Glutamatergic neuron (in vitro differentiated cells): ENCODE measurements around the gene NTMT2. TPM values are rescaled to one million over a fixed set of nuclear protein-coding genes. Genes with fewer than 3 reads are reported as not detected.

Experiments
- DNase-seq: peaks from one replicate; pipeline ENCODE4 v3.0.0; 2022
- H3K27ac Mint-ChIP-seq: one replicate; pipeline ENCODE4 v1.8.0; 2020; ENCODE audit warnings: mild to moderate bottlenecking, mixed read lengths, inconsistent platforms; ENCODE audit not compliant: unreplicated experiment
- H3K27me3 Mint-ChIP-seq: one replicate; pipeline ENCODE4 v1.8.0; 2020; ENCODE audit warnings: mild to moderate bottlenecking, moderate library complexity, mixed read lengths, inconsistent platforms; ENCODE audit not compliant: unreplicated experiment
- H3K36me3 Mint-ChIP-seq: one replicate; pipeline ENCODE4 v1.8.0; 2020; ENCODE audit warnings: mild to moderate bottlenecking, mixed read lengths, inconsistent platforms; ENCODE audit not compliant: unreplicated experiment
- H3K4me1 Mint-ChIP-seq: one replicate; pipeline ENCODE4 v1.8.0; 2020; ENCODE audit warnings: mild to moderate bottlenecking, low read depth, mixed read lengths, inconsistent platforms; ENCODE audit not compliant: unreplicated experiment
- H3K4me3 Mint-ChIP-seq: one replicate; pipeline ENCODE4 v1.8.0; 2020; ENCODE audit warnings: mild to moderate bottlenecking, mixed read lengths, inconsistent platforms; ENCODE audit not compliant: unreplicated experiment
- H3K9me3 Mint-ChIP-seq: one replicate; pipeline ENCODE4 v1.8.0; 2020; ENCODE audit warnings: mild to moderate bottlenecking, moderate library complexity, mixed read lengths, inconsistent platforms; ENCODE audit not compliant: unreplicated experiment
- total RNA-seq: library from RNA; stranded (reverse); fragmentation: NEBNext Ultra II Directional; extraction: Animal tissue kit (Norgen Biotek cat#: 25700); gene quantifications from one replicate; pipeline ENCODE4 v1.2.1, GENCODE V29; 2021; ENCODE audit not compliant: unreplicated experiment
- TF ChIP-seq, protein P1 (sequence below): fragments of 200-600 bp; sonication (generic); IDR thresholded peaks from one replicate; pipeline ENCODE4 v1.5.0; 2021; ENCODE audit not compliant: partially characterized antibody, unreplicated experiment

NTMT2 gene
- total RNA-seq, 1 donor from 2014 or later: not detected

DNA sequence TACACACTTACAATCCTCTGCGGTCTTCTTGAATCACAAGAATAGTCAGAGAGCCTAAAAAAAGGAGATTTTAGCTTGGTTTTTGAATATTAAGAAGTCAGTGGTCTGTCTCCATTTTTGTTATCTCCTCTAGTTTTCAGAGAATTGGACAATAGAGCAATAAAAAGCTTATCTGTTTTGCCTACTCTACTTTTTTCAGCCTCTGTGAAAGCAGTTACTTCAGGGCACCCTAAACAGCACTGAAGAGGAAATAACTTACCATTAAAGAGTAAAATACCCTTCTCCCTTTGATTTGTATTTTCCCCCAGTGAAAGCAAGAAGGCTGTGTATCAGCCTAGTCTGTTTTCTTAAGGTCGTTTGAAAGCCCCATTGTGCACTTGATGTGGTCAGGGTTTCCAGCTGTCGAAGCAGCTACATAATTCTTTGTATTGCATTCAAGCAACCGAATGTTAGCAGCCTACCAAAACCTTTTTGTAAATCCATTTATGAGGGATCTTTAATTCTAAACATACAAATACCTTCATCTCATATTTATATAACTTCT lies 1.0 kb downstream of the NTMT2 start:
- Mint-ChIP-seq H3K27ac (no peak overlapping the region), H3K4me3 (no peak overlapping the region), H3K27me3 (no peaks in the 10 kb centered on the region), H3K4me1 (no peaks in the 10 kb centered on the region), H3K9me3 (no peaks in the 10 kb centered on the region), H3K36me3 (no peaks in the 10 kb centered on the region)
- no peak for DNase-seq
- TF ChIP-seq, protein P1, sequence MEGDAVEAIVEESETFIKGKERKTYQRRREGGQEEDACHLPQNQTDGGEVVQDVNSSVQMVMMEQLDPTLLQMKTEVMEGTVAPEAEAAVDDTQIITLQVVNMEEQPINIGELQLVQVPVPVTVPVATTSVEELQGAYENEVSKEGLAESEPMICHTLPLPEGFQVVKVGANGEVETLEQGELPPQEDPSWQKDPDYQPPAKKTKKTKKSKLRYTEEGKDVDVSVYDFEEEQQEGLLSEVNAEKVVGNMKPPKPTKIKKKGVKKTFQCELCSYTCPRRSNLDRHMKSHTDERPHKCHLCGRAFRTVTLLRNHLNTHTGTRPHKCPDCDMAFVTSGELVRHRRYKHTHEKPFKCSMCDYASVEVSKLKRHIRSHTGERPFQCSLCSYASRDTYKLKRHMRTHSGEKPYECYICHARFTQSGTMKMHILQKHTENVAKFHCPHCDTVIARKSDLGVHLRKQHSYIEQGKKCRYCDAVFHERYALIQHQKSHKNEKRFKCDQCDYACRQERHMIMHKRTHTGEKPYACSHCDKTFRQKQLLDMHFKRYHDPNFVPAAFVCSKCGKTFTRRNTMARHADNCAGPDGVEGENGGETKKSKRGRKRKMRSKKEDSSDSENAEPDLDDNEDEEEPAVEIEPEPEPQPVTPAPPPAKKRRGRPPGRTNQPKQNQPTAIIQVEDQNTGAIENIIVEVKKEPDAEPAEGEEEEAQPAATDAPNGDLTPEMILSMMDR: no peak

DNA sequence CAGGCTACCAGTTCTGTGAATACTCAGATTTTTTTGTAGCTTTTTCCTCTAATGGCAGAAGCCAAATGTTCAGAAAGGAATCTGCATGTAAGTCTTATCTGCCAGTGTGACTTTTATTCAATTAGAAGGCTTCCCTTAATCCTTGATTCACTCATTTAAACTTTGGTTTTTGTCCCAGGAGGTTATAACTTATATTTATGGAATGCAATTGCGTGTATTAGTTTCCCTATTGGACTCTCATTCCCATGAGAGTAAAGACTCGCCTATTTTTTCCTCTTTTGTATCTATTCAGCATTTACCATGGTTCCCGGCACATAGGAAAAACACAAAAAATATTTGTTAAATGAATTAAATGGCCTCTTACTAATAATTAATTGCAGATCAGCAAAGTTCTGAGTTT lies 3.5 kb downstream of the NTMT2 start:
- Mint-ChIP-seq H3K27ac (no peak overlapping the region), H3K36me3 (peaks cover 8% of the 10 kb centered on the region), H3K4me1 (no peaks in the 10 kb centered on the region), H3K9me3 (no peaks in the 10 kb centered on the region), H3K4me3 (no peak overlapping the region), H3K27me3 (no peaks in the 10 kb centered on the region)
- DNase-seq: no peak
- TF ChIP-seq, protein P1: no peak

DNA sequence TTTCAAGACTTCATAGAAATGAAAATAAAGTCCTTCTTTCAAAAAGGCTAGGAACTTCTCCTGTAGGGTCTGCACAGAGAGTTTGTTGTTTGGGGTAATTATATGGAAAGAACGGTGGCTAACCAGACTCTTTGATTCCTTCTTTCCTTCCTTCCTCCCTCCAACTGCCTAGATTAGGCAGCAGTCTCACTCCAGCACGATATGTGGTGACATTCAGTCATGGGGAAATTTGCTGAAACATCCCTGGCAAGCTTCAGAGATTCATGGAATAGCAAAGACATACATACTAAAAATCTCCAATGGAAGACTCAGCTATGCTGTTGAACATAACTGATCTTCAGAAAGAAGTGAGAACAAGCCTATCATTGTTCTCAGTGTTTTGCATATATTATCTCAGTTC lies 4.3 kb downstream of the NTMT2 start:
- TF ChIP-seq, protein P1: no peak
- H3K9me3 Mint-ChIP-seq: peaks cover 1% of the 10 kb centered on the region
- H3K4me1 Mint-ChIP-seq: no peaks in the 10 kb centered on the region
- H3K4me3 Mint-ChIP-seq: no peak overlapping the region
- no peak overlapping the region for H3K27ac Mint-ChIP-seq
- DNase-seq: no peak
- no peaks in the 10 kb centered on the region for H3K27me3 Mint-ChIP-seq
- peaks cover 8% of the 10 kb centered on the region for H3K36me3 Mint-ChIP-seq

DNA sequence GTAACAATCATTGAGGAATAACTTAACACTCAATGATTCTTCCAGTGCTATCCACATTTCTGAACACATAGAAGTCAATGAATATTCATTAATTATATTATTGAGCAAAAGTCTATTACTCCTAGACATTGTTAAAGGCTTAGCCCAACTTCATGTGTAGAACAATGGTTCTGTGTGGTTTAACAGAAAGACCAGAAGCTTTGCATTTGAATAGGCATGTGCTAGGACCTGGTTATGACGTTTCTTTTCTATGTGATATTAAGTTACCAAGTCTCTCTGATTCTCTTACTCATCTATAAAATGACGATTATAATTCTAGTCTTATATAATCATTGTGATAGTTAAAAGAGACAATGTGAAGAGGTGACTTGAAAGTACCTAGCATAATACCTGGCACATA lies 5.2 kb downstream of the NTMT2 start:
- Mint-ChIP-seq H3K9me3 (peaks cover 1% of the 10 kb centered on the region), H3K27me3 (peaks cover 2% of the 10 kb centered on the region), H3K36me3 (peaks cover 8% of the 10 kb centered on the region), H3K4me1 (no peaks in the 10 kb centered on the region), H3K27ac (no peak overlapping the region), H3K4me3 (no peak overlapping the region)
- DNase-seq: no peak
- TF ChIP-seq, protein P1: no peak

DNA sequence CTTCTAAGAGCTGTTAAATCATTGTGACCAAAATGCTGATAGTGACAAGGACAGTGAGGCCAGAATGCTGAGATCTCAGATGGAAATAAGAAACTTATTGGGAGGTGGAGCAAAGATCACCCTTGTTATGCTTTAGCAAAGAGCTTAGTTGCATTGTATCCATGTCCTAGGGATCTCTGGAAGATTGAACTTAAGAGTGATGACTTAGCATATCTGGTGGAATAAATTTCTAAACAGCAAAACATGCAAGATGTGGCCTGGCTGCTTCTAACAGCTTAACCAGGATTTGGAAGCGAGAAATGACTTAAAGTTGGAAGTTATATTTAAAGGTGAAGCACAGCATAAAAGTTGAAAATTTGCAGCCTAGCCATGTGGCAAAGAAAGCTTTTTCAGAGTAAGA lies 7.7 kb downstream of the NTMT2 start:
- DNase-seq: no peak
- Mint-ChIP-seq H3K27me3 (peaks cover 2% of the 10 kb centered on the region), H3K36me3 (peaks cover 8% of the 10 kb centered on the region), H3K9me3 (peaks cover 1% of the 10 kb centered on the region), H3K27ac (no peak overlapping the region), H3K4me3 (no peak overlapping the region), H3K4me1 (no peaks in the 10 kb centered on the region)
- TF ChIP-seq, protein P1: no peak
